ENCODE data around the gene GRIK2.

DNA sequence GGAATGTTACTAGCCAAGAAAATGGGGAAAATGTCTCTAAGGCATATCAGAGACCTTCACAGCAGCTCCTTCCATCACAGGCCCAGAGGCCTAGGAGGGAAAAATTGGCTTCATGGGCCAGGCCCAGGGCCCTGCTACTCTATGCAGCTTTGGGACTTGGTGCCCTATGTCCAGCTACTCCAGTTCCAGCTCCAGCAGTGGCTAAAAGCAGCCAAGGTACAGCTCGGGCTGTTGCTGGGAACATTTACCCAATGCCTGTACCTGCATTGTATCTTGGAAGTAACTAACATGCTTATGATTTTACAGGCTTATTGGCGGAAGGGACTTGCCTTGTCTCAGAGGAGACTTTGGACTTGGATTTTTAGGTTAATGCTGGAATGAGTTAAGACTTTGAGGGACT is 390.6 kb downstream of the GRIK2 start:
- TF ChIP-seq, protein P1, sequence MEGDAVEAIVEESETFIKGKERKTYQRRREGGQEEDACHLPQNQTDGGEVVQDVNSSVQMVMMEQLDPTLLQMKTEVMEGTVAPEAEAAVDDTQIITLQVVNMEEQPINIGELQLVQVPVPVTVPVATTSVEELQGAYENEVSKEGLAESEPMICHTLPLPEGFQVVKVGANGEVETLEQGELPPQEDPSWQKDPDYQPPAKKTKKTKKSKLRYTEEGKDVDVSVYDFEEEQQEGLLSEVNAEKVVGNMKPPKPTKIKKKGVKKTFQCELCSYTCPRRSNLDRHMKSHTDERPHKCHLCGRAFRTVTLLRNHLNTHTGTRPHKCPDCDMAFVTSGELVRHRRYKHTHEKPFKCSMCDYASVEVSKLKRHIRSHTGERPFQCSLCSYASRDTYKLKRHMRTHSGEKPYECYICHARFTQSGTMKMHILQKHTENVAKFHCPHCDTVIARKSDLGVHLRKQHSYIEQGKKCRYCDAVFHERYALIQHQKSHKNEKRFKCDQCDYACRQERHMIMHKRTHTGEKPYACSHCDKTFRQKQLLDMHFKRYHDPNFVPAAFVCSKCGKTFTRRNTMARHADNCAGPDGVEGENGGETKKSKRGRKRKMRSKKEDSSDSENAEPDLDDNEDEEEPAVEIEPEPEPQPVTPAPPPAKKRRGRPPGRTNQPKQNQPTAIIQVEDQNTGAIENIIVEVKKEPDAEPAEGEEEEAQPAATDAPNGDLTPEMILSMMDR (IDR thresholded peaks at IDR 0.05) = no peak
- no peak for TF ChIP-seq POLR2A (IDR thresholded peaks at IDR 0.05)

All from tibial nerve (tissue), 3 donors.